GM21360 (cell line): Measurements from ENCODE around the gene IL34.

Source experiments
- ATAC-seq: cut with Tn5 transposase; IDR thresholded peaks from one replicate; pipeline ENCODE4 v1.9.1; 2021; ENCODE audit warnings: mild to moderate bottlenecking, moderate library complexity; ENCODE audit not compliant: unreplicated experiment

The IL34 gene

GRCh38 chr16:70700101-70701020 is 54.0 kb downstream of the IL34 start:
- no peak for ATAC-seq

- no peak for ATAC-seq
Measured at GRCh38 chr16:70701036-70701435, 54.7 kb downstream of the IL34 start.

GRCh38 chr16:70701596-70701995 is 55.2 kb downstream of the IL34 start:
- ATAC-seq = no peak

- ATAC-seq = no peak
Measured at GRCh38 chr16:70701998-70702397, 55.6 kb downstream of the IL34 start.

GRCh38 chr16:70702624-70703023 is 56.3 kb downstream of the IL34 start:
- no peak for ATAC-seq

GRCh38 chr16:70703041-70703834 is 56.9 kb downstream of the IL34 start:
- ATAC-seq = no peak

GRCh38 chr16:70703835-70704381 is 57.5 kb downstream of the IL34 start:
- no peak for ATAC-seq

GRCh38 chr16:70704586-70704985 is 58.2 kb downstream of the IL34 start:
- ATAC-seq = no peak

GRCh38 chr16:70705056-70705455 is 58.7 kb downstream of the IL34 start:
- no peak for ATAC-seq

GRCh38 chr16:70706948-70707465 is 60.6 kb downstream of the IL34 start:
- ATAC-seq = no peak

GRCh38 chr16:70708366-70709246 is 62.2 kb downstream of the IL34 start:
- ATAC-seq = no peak

- ATAC-seq = no peak
Measured at GRCh38 chr16:70709457-70709856, 63.1 kb downstream of the IL34 start.

GRCh38 chr16:70709942-70710341 is 63.6 kb downstream of the IL34 start:
- no peak for ATAC-seq
